ENCODE results near the gene PNP.

Gene PNP

GRCh38 chr14:20524027-20524426, 54.8 kb downstream of the PNP start:
- no peak overlapping the region for H3K27ac ChIP-seq
- H3K4me3 ChIP-seq = no peak overlapping the region
